ENCODE results near the gene RP2.

RP2 gene

DNA sequence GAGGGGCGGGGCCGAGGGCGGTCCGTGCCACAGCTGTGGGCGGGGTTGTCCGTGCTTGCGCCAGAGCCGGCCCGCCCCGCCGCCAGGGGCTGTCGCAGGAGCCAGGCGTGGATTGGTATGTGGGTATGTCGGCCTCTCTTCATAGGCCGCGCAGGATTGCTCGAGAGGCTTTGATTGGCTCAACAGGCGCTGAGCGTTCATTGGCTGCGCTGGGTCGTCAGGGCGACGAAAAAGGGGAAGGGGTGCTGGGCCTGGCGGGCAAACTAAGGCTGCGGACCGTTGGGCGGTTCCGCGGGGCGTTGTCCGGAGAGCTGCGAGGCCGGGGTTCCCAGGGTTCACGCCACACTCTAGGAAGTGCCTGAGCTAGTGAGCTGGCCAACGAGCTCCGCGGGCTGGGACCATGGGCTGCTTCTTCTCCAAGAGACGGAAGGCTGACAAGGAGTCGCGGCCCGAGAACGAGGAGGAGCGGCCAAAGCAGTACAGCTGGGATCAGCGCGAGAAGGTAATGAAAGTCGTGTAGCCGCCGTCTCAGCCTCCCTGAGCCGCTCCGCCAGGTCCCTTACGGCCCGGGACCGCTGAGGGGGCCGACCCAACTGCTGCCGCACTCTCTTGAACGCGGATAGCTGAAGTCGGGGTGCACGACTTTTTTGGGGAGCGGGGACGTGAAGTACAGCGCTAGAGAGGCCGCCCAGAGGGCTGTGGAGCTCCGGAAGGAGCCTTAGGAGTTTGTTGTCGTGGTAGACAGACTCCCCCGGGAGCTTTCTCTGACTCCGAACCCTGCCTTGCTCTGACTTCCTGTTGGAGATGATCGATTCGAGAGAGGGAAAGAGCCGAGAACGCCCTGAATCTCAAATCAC lies at the start of gene RP2:
Gene RP2 (plus strand): TSS at position 343 of the 857 bp plus-strand sequence. CDS start 58 bp downstream, at position 401.
- peak; percentile 50 for DNase-seq

- DNase-seq: no peak
Measured at GRCh38 chrX:46788902-46789301, 47.9 kb upstream of the RP2 start.

DNA sequence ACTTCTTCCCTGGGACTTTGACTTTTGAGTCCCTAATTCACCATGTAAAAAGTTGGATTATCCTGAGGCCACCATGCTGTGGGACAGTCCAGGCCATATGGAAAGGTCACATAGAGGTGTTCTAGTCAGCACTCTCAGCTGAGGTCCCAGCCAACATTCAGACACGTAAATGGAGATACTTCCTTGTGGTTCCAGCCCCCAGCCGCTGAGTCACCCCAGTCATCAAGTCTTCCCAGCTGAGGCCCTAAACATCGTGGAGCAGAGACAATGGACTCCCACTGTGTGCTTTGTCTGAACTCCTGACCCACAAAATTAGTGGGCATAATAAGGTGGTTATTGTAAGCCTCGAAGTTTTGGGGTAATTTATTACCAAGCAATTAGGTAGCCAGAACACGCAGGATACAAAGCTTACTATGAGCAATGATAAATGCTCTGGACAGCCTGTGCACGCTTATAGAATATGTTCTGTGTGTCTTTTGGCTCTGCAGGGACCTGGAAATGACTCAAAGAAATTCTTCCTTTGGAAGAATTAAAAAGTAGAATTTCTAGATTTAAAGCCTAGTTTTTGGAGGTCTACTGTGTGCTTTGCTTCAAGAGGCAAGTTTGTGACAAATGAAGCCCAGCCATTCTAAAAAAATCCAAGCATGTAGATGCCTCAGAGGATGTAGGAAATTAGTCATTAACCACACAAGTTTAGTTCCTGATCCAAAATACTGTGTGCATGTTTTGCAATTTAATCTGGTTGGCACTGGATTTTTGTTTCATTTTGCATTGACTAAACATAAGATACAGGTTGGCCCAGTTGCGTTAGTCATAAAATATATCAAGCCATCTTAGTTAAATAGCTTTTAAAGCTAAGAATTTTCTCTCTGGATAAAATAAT lies 44.7 kb upstream of the RP2 start:
- DNase-seq: no peak

DNA sequence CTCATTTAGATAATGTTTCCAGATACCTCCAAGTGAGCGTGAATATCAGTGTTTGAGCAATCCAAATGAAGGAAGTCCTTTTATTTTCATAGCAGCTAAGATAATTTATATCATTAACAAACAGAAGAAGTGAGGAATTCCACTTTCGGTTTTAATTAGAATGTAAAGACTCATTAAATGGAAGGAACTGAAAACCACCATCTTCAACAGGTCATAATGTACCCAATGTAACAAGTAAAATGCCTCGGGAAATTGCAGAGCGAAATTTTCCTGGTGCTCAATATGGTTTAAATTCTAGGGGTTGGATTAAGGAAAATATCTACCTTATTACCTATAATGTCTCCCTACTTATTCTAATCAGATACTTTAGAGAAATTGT lies 44.0 kb upstream of the RP2 start:
- DNase-seq: no peak

GRCh38 chrX:46793386-46794143 lies 43.3 kb upstream of the RP2 start:
- DNase-seq: no peak

DNA sequence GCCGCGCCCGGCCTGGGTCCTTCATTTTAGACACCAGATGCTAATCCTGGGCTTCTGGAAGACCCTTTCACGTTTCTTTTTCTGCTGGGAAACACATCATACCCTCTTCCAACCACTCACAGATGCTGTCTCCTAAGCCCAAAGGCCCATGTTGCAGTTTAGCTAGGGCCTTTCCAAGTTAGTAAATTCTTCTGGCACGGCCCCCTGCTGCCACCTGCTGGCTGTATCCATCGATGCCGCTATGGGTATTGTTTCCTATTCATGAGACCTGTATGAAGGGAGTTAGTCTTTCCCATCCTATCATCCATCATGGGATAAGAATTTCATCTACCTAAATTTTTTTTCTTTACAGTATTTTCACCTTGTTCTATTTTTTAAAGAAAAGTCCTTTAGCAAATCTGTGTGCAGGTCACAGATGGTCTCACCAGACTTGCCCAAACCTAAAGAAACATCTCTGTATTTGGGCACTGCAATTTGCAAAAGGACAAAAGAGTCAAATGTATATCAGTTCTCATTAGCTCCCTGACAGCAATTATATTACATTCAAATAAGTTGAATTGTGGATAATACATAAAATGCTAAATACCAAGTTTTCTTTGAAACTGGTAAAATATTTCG lies 40.2 kb upstream of the RP2 start:
- DNase-seq: peak; percentile 28

GRCh38 chrX:46803140-46803539 lies 33.7 kb upstream of the RP2 start:
- no peak for DNase-seq

GRCh38 chrX:46805270-46805669 lies 31.6 kb upstream of the RP2 start:
- DNase-seq: no peak

- no peak for DNase-seq
Measured at GRCh38 chrX:46811121-46811520, 25.7 kb upstream of the RP2 start.

DNA sequence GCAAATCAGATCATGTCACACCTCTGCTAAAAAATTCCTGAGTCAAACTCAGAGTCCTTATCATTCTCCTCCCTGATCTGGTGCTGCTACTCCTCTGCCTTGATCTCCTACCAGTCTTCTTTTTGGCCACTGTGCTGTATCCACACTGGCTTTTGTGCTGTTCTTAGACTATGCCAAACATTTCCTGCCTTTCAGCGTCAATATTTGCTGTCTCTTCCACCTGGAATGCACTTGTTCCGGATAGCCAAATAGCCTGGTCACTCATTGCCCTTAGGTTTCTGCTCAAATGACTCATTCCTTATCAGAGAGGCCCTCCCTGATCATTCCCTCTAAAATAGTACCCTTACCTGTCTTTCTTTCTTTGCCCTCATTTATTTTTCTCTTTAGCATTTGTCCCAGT lies 24.4 kb upstream of the RP2 start:
- DNase-seq: peak; percentile 36

DNA sequence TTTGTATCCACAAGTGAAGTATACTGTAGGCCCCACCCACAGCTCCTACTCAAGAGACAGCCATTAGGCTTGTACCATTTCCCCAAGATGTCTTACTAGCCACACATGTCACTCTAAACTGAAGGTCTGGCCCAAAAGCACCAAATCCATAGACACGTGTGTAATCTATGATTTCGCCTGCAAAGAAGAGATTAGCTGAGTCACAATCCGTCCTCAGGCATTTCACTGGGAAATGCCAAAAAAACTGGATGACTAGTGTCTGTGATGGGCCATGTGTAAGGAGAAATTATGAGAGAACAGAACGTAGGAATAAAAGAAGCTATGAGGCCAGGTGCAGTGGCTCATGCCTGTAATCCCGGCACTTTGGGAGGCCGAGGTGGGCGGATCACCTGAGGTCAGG lies 21.9 kb upstream of the RP2 start:
- DNase-seq: no peak

DNA sequence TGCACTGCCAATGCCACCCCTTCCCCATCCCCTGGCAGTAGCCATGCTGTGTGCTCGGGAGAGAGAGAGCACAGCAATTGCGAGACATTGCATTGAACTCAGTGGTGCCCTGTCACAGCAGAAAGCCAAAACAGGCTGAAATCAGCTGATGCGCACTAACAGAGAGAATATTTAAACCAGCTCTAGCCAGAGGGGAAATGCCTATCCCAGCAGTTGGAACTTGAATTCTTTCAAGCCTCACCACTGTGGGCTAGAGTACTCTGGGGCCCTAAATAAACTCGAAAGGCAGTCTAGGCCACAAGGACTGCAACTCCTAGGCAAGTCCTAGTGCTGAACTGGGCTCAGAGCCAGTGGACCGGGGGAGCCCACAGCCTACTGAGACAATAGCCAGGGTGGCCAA lies 17.7 kb upstream of the RP2 start:
- DNase-seq: no peak

- no peak for DNase-seq
Measured at GRCh38 chrX:46820391-46821100, 16.3 kb upstream of the RP2 start.

DNA sequence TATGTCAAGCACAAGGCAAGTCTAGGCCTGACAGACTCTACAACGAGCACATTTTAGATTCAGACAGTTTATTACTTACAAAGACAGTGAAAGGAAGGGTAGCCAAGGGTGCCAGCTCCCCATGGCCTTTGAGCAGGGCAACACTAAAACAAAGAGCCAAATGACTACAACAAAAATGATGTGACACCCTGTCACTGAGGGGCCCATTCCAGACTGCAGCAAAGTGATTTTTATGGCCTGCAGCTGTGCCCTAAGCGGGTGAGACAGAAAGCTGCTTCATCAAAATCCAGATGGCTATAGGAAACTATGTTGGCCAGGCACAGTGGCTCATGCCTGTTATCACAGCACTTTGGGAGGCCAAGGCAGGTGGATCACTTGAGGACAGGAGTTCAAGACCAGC lies 13.4 kb upstream of the RP2 start:
- no peak for DNase-seq

DNA sequence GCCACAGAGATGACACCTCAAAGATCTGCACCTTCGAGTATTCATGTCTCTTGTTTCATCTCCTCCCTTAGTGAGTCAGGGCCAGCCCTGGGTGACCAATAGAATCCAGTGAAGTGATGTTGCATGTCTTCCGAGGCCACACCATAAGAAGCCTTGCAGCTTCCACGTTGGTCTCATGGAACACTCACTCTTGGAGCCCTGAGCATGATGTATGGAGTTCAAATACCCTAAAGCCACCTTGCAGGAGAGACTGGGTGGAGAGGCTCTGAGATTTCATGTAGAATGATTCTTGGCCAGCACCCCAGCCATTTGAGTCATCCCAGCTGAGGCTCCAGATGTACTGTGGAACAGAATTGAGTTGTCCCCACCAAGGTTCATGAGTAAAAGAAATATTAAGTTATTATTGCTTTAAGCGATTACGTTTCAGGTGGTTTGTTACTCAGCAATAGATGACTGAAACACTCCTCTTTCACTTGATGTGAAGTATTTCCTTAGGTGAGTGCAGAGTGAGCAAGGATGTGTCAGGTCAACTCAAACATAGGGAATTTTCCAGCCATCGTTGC lies 5.0 kb upstream of the RP2 start:
- no peak for DNase-seq

DNA sequence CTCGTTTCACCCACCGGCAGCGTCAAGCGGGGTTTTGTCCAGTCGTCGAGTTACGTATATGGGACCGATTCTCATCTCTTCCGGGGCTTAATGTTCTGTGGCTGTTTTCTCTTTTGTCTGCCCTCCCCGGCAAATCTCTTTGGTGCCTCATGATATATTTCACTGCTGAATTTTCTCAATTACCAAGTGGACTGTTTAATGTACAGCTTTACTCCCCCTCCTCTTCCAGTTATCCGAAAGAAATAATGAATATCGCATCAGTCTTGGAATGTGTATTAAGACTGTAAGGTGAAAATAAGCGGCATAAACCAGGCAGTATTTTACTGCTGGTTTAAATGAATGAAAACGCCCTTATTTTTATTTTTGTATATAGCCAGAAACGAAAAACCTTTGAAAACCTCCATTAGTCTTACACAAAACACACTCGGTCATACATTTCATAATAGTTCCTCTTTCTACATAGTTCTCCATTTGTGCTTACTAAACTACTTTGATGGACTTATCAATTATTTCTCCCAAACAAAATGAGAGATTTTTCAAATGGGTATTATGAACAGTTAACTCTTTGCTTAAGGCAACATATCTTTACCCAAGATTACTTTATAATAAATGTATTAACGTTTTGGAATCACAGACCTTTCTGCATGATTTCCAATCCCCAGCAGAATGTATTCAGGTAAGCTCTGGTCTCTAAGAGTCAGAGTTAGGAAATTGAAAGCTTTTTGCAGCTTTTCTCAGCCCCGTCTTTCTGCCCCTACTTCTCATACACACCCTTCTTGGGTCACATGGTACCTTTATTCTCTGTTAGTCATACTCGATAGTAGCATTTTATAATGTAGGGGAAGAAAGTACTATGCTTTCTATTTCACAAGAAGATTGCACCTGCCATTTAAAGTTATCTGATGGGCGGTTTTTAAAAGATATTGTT lies 979 bp downstream of the RP2 start:
- no peak for DNase-seq

GRCh38 chrX:46838486-46838870 lies 1.6 kb downstream of the RP2 start:
- DNase-seq: no peak

GRCh38 chrX:46838974-46839480 lies 2.2 kb downstream of the RP2 start:
- DNase-seq: no peak

- DNase-seq: no peak
Measured at GRCh38 chrX:46840946-46841345, 4.1 kb downstream of the RP2 start.

DNA sequence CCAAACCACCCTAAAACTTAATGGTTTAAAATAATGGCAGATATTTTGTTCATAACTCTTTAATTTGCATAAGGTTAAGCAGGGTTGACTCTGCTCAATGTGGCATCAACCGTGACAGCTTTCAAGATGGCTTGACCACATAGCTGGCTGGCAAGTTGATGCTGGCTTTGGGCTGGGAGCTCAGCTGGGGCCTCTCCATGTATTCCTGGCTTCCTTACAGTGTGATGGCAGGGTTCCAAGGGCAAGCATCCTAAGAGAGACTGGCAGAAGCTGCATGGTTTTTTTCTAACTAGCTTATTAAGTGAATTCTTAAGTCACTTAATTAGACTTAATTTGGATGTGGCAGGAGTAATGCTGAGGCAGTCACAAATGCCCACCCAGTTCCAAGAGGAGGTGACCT lies 4.5 kb downstream of the RP2 start:
- DNase-seq: no peak

Measured in 8988T (cell line).